Peyer's patch (tissue), 4 donors: ENCODE measurements around the gene LAMA5.

ENCODE experiments used
- POLR2A ChIP-seq, 2 donors: fragments of 450-650 bp; IDR thresholded peaks; one replicate each; pipeline ENCODE4 v1.5.1; 2017; ENCODE audit warnings: antibody characterized with exemption in 2 of 2, mild to moderate bottlenecking in 2 of 2, moderate library complexity in 2 of 2
- TF ChIP-seq, protein P1 (sequence below), 6 experiments: fragments of 450-650 bp in 4 of 6; fragments of 200-600 bp in 2 of 6; sonication (generic) in 1 of 6; IDR thresholded peaks; one replicate each; pipeline ENCODE4 v1.5.1; 2017 to 2019; ENCODE audit warnings: antibody characterized with exemption in 6 of 6, mild to moderate bottlenecking in 3 of 6, moderate library complexity in 1 of 6

DNA sequence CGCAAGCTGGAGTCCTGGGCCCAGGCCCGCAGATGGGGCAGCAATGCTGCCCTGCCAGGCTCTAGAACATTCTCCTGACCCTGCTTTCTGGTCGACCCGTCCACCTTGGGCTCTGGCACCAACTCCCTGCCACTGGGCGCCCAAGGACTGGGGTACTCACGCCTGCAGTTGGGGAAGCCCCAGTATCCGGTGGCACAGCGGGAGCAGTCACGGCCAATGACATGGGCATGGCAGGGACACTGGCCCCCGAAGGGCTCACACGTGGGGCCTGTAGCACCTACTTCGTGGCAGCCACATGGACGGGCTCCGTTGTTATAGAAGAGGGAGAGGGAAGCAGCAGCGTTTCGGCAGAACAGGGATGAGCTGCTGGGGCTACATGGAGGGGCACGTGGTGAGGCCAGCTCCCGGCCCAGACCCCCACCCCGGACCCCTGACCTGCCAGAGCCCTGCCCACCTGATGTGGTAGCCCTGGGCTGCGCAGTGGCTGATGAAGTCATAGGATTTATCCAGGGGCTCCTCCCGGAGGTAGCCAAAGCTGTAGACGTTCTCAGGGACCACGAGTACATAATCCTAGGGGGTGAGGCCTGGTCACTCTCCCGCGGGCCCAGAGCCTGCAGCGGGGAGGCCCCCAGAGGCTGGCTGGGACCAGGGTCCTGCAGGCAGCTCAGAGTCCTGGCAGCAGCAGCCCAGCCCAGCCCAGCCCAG lies 38.3 kb downstream of the LAMA5 start:
- TF ChIP-seq, protein P1, sequence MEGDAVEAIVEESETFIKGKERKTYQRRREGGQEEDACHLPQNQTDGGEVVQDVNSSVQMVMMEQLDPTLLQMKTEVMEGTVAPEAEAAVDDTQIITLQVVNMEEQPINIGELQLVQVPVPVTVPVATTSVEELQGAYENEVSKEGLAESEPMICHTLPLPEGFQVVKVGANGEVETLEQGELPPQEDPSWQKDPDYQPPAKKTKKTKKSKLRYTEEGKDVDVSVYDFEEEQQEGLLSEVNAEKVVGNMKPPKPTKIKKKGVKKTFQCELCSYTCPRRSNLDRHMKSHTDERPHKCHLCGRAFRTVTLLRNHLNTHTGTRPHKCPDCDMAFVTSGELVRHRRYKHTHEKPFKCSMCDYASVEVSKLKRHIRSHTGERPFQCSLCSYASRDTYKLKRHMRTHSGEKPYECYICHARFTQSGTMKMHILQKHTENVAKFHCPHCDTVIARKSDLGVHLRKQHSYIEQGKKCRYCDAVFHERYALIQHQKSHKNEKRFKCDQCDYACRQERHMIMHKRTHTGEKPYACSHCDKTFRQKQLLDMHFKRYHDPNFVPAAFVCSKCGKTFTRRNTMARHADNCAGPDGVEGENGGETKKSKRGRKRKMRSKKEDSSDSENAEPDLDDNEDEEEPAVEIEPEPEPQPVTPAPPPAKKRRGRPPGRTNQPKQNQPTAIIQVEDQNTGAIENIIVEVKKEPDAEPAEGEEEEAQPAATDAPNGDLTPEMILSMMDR (IDR thresholded peaks at IDR 0.05), result no peak
- TF ChIP-seq POLR2A (IDR thresholded peaks at IDR 0.05), result no peak
